ENCODE results near the gene TRMT10A.

TRMT10A gene

GRCh38 chr4:99518601-99519295 is 45.1 kb downstream of the TRMT10A start:
- no peak for TF ChIP-seq POLR2A (IDR thresholded peaks at IDR 0.05; ENCODE audit: low read depth, low read length)
- no peak for DNase-seq (ENCODE audit: insufficient read length, low spot score)
- no peak for FAIRE-seq

- no peak for DNase-seq (ENCODE audit: insufficient read length, low spot score)
- TF ChIP-seq POLR2A (IDR thresholded peaks at IDR 0.05; ENCODE audit: low read depth, low read length) = no peak
- no peak for FAIRE-seq
These were observed 53.1 kb downstream of the TRMT10A start, which contains the start of gene C4orf17 for GRCh38 chr4:99510721-99511120. C4orf17 (plus strand) TSS chr4:99511021; CDS start chr4:99513082, 2,061 bp downstream.

DNA sequence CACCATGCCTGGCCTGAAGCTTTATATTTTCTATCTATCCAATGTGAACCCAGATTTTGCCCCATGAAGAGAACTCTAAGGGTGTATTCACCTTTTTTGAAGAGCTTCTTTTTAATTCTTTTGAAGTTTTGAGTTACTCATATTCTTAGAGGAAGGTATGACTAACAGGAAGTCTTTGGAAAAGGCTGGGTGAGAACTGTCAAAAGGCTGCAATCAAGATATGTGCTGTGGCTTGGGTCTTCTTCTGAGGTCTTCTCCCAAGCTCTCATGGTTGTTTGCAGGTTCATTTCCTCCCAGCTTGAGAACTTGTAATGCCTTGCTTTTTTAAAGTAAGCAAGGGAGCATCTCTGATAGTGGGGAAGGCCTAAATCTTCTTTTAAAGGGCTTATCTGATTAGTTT is 56.1 kb downstream of the TRMT10A start:
- FAIRE-seq (no peak), DNase-seq (ENCODE audit: insufficient read length, low spot score) (no peak)
- TF ChIP-seq POLR2A (IDR thresholded peaks at IDR 0.05; ENCODE audit: low read depth, low read length) = no peak

DNA sequence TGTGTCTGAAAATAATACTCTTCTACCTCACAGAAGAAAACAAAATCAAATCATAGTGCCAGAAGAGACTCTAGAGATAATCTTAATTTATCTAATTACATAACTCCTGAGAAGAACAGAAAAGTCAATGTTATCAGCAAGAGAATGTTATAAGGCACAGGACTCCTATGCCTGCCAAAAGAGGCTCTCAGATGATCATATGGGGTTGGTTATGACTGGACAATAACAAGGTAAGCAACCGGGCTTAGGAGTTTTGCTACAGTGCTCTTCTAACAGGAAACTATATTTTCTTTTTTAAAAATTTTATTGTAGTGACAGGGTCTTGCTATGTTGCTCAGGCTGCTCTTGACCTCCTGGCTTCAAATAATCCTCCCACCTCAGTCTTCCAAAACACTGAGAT is 56.5 kb downstream of the TRMT10A start:
- no peak for DNase-seq (ENCODE audit: insufficient read length, low spot score)
- no peak for FAIRE-seq

DNA sequence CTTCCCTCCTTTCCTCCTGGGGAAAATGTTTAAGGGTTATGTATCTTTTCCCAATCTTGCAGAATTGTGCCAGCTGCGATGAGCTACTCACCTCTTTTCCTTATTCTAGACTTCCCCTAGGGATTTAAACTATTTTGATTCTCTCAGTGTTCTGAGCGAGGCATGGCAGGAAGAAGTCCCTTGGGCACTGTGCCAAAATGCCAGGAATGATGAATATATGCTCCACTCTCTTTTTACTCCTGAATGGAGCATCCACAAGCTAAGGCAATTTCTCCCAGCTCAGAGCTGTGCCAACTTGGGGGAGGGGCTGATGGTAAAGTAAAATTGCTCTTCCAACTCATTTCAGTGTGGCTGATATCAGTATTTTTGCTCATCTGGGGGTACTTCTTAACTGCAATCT is 57.1 kb downstream of the TRMT10A start:
- TF ChIP-seq POLR2A (IDR thresholded peaks at IDR 0.05; ENCODE audit: low read depth, low read length) = no peak
- DNase-seq (ENCODE audit: insufficient read length, low spot score) = no peak
- FAIRE-seq = no peak

More for the DNA sequence above, 56.5 kb downstream of the TRMT10A start:
- TF ChIP-seq POLR2A (IDR thresholded peaks at IDR 0.05; ENCODE audit: low read depth, low read length) = no peak

DNA sequence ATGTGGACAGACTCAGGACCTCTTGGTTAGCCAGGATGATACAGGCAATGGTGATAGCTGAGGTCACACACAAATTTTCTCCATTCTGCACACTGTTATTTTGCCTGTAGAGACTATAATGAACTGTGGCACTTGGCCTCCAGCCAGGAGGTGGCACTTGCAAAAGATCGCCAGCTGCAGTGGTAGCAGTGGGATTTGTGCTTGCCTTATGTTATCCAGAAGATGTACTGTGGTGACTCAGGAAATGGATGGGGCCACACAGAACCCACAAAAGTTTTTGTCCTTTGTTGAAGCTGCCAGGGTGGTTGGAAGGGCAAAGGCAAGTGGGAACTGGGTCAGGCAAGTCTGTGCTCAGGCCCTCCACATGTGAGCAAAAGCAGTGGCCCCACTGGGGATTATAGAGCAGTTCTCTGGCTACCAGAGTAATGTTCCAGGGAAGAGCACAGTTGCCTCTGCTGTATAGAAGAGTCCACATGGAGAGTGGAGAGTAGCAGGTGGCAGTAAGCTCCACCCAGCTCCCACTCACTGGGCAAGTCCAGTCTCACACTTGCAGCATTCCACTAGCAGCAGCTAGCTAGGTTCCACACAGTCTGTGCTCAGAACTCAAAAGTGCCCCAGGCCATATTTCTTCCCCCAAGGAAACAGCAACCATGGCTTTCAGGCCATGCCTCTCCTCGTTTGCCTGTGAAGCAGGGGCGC is 58.9 kb downstream of the TRMT10A start:
- DNase-seq (ENCODE audit: insufficient read length, low spot score) = no peak

More for the DNA sequence above, 58.9 kb downstream of the TRMT10A start:
- no peak for TF ChIP-seq POLR2A (IDR thresholded peaks at IDR 0.05; ENCODE audit: low read depth, low read length)
- no peak for FAIRE-seq
